ENCODE measurements around the gene DMRTA2.

DNA sequence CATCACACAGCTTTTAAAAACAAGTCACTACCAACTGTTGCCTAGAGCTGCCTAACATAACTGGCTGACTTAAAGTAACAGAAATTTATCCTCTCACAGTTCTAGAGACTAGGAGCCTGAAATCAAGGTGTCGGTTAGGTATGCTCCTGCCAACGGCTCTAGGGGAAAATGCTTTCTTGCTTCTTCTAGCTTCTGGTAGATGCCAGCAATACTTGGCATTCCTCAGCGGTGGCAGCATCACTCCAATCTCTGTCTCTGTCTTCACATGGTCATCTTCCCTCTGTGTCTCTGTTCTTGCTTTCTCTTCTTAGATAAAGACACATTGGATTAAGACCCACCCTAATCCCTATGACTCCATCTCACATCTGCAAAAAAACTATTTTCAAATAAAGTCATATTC lies 51.5 kb downstream of the DMRTA2 start:
- TF ChIP-seq, protein P1, sequence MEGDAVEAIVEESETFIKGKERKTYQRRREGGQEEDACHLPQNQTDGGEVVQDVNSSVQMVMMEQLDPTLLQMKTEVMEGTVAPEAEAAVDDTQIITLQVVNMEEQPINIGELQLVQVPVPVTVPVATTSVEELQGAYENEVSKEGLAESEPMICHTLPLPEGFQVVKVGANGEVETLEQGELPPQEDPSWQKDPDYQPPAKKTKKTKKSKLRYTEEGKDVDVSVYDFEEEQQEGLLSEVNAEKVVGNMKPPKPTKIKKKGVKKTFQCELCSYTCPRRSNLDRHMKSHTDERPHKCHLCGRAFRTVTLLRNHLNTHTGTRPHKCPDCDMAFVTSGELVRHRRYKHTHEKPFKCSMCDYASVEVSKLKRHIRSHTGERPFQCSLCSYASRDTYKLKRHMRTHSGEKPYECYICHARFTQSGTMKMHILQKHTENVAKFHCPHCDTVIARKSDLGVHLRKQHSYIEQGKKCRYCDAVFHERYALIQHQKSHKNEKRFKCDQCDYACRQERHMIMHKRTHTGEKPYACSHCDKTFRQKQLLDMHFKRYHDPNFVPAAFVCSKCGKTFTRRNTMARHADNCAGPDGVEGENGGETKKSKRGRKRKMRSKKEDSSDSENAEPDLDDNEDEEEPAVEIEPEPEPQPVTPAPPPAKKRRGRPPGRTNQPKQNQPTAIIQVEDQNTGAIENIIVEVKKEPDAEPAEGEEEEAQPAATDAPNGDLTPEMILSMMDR (conservative IDR thresholded peaks at IDR 0.05 in 1 of 2, IDR thresholded peaks at IDR 0.05 in 1 of 2; ENCODE audit: low read depth in 1 of 2, low read length in 2 of 2), result no peak
- no peak for TF ChIP-seq EZH2 (IDR thresholded peaks at IDR 0.05; ENCODE audit: low read length, missing control alignments)

Data from fibroblast of lung (primary cell).